ENCODE data around the gene LASP1NB.

The LASP1NB gene

GRCh38 chr17:38908676-38909181 is 16.7 kb upstream of the LASP1NB start:
- TF ChIP-seq EP300 (conservative IDR thresholded peaks at IDR 0.05; ENCODE audit: poor library complexity, severe bottlenecking) (no peak), REST (IDR thresholded peaks at IDR 0.05; ENCODE audit: borderline replicate concordance) (no peak), CTCF (IDR thresholded peaks at IDR 0.05; ENCODE audit: poor library complexity, severe bottlenecking) (no peak), TAF1 (IDR thresholded peaks at IDR 0.05; ENCODE audit: low read depth) (no peak), POLR2AphosphoS5 (IDR thresholded peaks at IDR 0.05) (no peak), MXI1 (conservative IDR thresholded peaks at IDR 0.05; ENCODE audit: poor library complexity, severe bottlenecking) (no peak), RAD21 (conservative IDR thresholded peaks at IDR 0.05) (no peak), EZH2 (IDR thresholded peaks at IDR 0.05; ENCODE audit: borderline replicate concordance, insufficient read depth, low read length, poor library complexity, severe bottlenecking) (no peak), SMC3 (conservative IDR thresholded peaks at IDR 0.05; ENCODE audit: poor library complexity) (no peak)
- Histone ChIP-seq H3K9me2 (ENCODE audit: insufficient read depth, low read length) (no peaks in the 10 kb centered on the region), H2AFZ (ENCODE audit: low read depth, low read length) (no peak overlapping the region), H3K9me3 (ENCODE audit: low read length) (no peaks in the 10 kb centered on the region), H3K79me2 (replicated peaks; ENCODE audit: insufficient read depth, low read length) (peaks cover 4% of the 10 kb centered on the region), H3K27ac (ENCODE audit: low read length) (no peak overlapping the region), H3K27me3 (ENCODE audit: insufficient read depth, low read depth, low read length) (no peaks in the 10 kb centered on the region), H3K4me2 (ENCODE audit: low read length) (no peak overlapping the region), H3K4me3 (ENCODE audit: low read length) (no peak overlapping the region), H4K20me1 (ENCODE audit: insufficient read depth) (no peaks in the 10 kb centered on the region), H3K9ac (ENCODE audit: low read length) (no peak overlapping the region), H3F3A (ENCODE audit: insufficient read depth, low read length, poor library complexity, severe bottlenecking) (no peaks in the 10 kb centered on the region), H3K36me3 (ENCODE audit: insufficient read depth, low read length) (no peaks in the 10 kb centered on the region)

- H3K79me2 ChIP-seq (replicated peaks; ENCODE audit: insufficient read depth, low read length) = peaks cover 4% of the 10 kb centered on the region
- no peaks in the 10 kb centered on the region for H3F3A ChIP-seq (ENCODE audit: insufficient read depth, low read length, poor library complexity, severe bottlenecking)
- H3K4me2 ChIP-seq (ENCODE audit: low read length) = no peak overlapping the region
- no peaks in the 10 kb centered on the region for H3K36me3 ChIP-seq (ENCODE audit: insufficient read depth, low read length)
- H3K9me2 ChIP-seq (ENCODE audit: insufficient read depth, low read length) = no peaks in the 10 kb centered on the region
- no peak overlapping the region for H2AFZ ChIP-seq (ENCODE audit: low read depth, low read length)
- no peaks in the 10 kb centered on the region for H3K27me3 ChIP-seq (ENCODE audit: insufficient read depth, low read depth, low read length)
- H3K9ac ChIP-seq (ENCODE audit: low read length) = no peak overlapping the region
- H3K4me3 ChIP-seq (ENCODE audit: low read length) = no peak overlapping the region
- H4K20me1 ChIP-seq (ENCODE audit: insufficient read depth) = no peaks in the 10 kb centered on the region
- TF ChIP-seq CTCF (IDR thresholded peaks at IDR 0.05; ENCODE audit: poor library complexity, severe bottlenecking) = no peak
- no peak for TF ChIP-seq RAD21 (conservative IDR thresholded peaks at IDR 0.05)
- no peak for TF ChIP-seq SMC3 (conservative IDR thresholded peaks at IDR 0.05; ENCODE audit: poor library complexity)
- TF ChIP-seq REST (IDR thresholded peaks at IDR 0.05; ENCODE audit: borderline replicate concordance) = no peak
- TF ChIP-seq MXI1 (conservative IDR thresholded peaks at IDR 0.05; ENCODE audit: poor library complexity, severe bottlenecking) = no peak
- no peak for TF ChIP-seq TAF1 (IDR thresholded peaks at IDR 0.05; ENCODE audit: low read depth)
- no peak for TF ChIP-seq EZH2 (IDR thresholded peaks at IDR 0.05; ENCODE audit: borderline replicate concordance, insufficient read depth, low read length, poor library complexity, severe bottlenecking)
- TF ChIP-seq EP300 (conservative IDR thresholded peaks at IDR 0.05; ENCODE audit: poor library complexity, severe bottlenecking) = no peak
- TF ChIP-seq POLR2AphosphoS5 (IDR thresholded peaks at IDR 0.05) = no peak
- no peaks in the 10 kb centered on the region for H3K9me3 ChIP-seq (ENCODE audit: low read length)
- no peak overlapping the region for H3K27ac ChIP-seq (ENCODE audit: low read length)
Measured at GRCh38 chr17:38910325-38910724, 15.1 kb upstream of the LASP1NB start.

Measured in neural cell (in vitro differentiated cells).